ENCODE measurements around the gene SOX13.

SOX13 gene

DNA sequence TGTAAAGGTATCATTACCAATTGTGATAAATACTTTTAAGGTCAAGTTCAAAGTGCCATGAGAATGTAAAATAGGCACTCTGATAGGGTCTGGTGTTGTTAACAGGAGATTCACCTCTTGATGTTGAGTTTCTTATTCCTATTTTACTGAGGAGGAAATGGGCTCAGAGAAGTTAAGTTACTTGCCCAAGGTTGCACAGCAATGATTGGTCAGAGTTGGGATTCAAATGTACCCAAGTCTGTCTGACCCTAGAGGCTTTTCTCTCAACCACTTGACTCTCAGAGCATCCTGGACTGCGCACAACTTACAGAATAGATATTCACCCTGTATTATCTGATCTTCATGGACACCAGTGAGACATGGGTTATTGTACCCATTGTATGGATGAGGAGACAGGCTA is 33.9 kb downstream of the SOX13 start:
- Histone ChIP-seq H3K27me3 (ENCODE audit: control insufficient read depth, insufficient read depth, low read length) (no peaks in the 10 kb centered on the region), H3K4me1 (ENCODE audit: control insufficient read depth, insufficient read depth, low read length) (peaks cover 38% of the 10 kb centered on the region), H3K4me3 (ENCODE audit: low read length) (no peak overlapping the region), H3K27ac (ENCODE audit: low read length) (no peak overlapping the region), H3K9me3 (ENCODE audit: control insufficient read depth, insufficient read depth, low read length) (no peaks in the 10 kb centered on the region), H3K36me3 (ENCODE audit: control insufficient read depth, insufficient read depth, low read length) (no peaks in the 10 kb centered on the region)
- no peak for DNase-seq (ENCODE audit: low read depth, low spot score)
- no CpG with 5 or more reads among the region's 1 CpG for WGBS (ENCODE audit: insufficient coverage, insufficient read length)

DNA sequence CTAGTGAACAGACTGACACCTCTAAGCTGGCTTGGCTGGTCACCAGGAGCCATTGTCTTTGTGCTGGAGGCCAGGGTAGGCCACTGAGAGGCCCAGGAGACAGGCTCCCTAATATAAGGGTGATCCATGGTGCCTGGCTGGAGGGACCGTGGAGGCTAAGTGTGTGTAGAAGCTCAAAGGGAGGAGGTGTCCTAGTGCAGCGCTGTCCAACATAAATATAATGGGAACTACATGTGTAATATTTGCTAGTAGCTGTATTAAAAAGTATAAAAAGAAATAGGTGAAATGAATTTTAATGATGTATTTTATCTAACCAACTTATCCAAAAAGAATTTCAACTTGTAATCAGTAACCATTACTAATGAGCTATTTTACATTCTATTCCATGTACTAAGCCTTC is 35.0 kb downstream of the SOX13 start:
- DNase-seq (ENCODE audit: low read depth, low spot score) = no peak
- Histone ChIP-seq H3K36me3 (ENCODE audit: control insufficient read depth, insufficient read depth, low read length) (no peaks in the 10 kb centered on the region), H3K4me3 (ENCODE audit: low read length) (no peak overlapping the region), H3K27ac (ENCODE audit: low read length) (no peak overlapping the region), H3K9me3 (ENCODE audit: control insufficient read depth, insufficient read depth, low read length) (no peaks in the 10 kb centered on the region), H3K4me1 (ENCODE audit: control insufficient read depth, insufficient read depth, low read length) (peaks cover 29% of the 10 kb centered on the region), H3K27me3 (ENCODE audit: control insufficient read depth, insufficient read depth, low read length) (no peaks in the 10 kb centered on the region)
- no CpG with 5 or more reads among the region's 2 CpGs for WGBS (ENCODE audit: insufficient coverage, insufficient read length)

DNA sequence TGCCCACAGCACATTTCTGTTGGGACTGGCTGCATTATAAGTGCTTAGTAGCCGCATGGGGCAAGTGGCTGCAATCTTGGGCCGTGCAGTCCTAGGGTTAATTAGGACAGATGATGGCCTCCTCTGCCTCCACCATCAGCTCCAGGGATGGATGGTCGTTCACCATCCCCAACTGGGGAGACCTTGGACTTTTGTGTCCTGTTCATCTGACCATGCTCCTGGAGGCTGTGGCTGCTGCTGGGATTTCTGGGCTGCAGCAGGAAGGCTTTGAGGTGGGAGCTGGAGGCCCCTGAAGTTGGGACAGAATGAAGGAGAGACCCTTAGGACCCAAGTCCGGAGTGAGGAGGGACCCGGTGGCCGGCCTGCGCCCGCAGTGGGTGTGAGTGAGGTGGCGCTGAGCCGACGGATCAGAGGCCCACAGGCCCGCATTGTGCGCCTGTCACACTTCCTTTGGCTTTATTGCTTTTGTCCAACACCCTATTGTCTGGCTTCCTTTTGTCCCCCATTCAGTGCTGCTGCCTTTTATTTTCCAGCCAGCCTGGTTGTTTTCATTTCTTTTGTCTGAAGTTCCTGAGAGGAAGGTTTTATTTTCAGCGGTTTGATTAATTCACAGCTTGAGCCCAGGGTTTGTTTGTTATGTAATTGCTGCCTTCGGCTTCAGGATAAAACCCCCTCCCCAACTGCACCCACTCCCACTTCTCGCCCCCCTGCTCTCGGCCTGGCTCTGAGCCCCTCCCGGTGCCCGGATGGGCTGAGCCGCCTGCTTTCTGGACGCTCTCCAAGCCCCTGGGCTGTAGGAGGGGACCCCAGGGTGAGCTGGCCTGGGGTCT is 35.6 kb downstream of the SOX13 start:
- Histone ChIP-seq H3K27me3 (ENCODE audit: control insufficient read depth, insufficient read depth, low read length) (no peaks in the 10 kb centered on the region), H3K4me1 (ENCODE audit: control insufficient read depth, insufficient read depth, low read length) (peaks cover 26% of the 10 kb centered on the region), H3K36me3 (ENCODE audit: control insufficient read depth, insufficient read depth, low read length) (no peaks in the 10 kb centered on the region), H3K27ac (ENCODE audit: low read length) (no peak overlapping the region), H3K9me3 (ENCODE audit: control insufficient read depth, insufficient read depth, low read length) (no peaks in the 10 kb centered on the region), H3K4me3 (ENCODE audit: low read length) (no peak overlapping the region)
- DNase-seq (ENCODE audit: low read depth, low spot score) = peak; percentile 66
- no CpG with 5 or more reads among the region's 21 CpGs for WGBS (ENCODE audit: insufficient coverage, insufficient read length)

DNA sequence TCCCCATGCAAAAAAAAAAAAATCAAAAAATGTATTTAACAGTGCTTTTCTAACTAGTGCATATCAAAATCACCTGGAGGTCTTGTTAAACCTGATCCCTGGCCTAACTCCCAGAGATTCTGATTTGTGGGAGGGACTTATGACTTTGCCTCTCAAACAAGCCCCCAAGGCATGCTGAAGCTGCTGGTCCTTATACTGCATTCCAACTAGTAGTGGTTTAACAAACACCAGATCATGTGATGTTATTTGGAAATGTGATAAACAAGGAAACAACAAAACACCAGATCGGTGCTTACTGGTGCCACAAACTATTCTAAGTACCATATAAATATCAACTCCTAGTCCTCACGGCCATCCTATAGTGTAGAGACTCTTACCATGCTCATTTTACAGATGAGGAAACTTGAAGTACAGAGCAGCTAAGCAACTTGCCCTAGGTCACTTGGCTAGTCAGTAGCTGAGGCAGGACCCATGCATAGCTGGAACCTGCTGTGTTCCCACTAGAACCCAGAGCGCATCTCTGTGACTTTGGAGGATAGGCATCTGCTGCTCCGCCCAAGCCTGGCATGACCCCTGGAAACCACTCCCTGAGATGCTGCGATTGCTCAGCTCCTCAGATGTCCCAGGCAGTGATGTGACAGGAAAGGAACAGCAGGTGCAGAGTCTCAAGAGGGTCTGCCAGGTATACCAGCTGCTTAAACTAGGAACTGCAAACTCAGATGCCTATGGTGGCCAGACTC is 38.1 kb downstream of the SOX13 start:
- no peak for DNase-seq (ENCODE audit: low read depth, low spot score)
- H3K4me3 ChIP-seq (ENCODE audit: low read length) = no peak overlapping the region
- no peaks in the 10 kb centered on the region for H3K27me3 ChIP-seq (ENCODE audit: control insufficient read depth, insufficient read depth, low read length)
- peaks cover 16% of the 10 kb centered on the region for H3K4me1 ChIP-seq (ENCODE audit: control insufficient read depth, insufficient read depth, low read length)
- no peaks in the 10 kb centered on the region; the same call in 1 of the 2 replicates for H3K36me3 ChIP-seq (ENCODE audit: control insufficient read depth, insufficient read depth, low read length)
- H3K27ac ChIP-seq (ENCODE audit: low read length) = no peak overlapping the region
- no CpG with 5 or more reads among the region's 5 CpGs for WGBS (ENCODE audit: insufficient coverage, insufficient read length)
- no peaks in the 10 kb centered on the region for H3K9me3 ChIP-seq (ENCODE audit: control insufficient read depth, insufficient read depth, low read length)

DNA sequence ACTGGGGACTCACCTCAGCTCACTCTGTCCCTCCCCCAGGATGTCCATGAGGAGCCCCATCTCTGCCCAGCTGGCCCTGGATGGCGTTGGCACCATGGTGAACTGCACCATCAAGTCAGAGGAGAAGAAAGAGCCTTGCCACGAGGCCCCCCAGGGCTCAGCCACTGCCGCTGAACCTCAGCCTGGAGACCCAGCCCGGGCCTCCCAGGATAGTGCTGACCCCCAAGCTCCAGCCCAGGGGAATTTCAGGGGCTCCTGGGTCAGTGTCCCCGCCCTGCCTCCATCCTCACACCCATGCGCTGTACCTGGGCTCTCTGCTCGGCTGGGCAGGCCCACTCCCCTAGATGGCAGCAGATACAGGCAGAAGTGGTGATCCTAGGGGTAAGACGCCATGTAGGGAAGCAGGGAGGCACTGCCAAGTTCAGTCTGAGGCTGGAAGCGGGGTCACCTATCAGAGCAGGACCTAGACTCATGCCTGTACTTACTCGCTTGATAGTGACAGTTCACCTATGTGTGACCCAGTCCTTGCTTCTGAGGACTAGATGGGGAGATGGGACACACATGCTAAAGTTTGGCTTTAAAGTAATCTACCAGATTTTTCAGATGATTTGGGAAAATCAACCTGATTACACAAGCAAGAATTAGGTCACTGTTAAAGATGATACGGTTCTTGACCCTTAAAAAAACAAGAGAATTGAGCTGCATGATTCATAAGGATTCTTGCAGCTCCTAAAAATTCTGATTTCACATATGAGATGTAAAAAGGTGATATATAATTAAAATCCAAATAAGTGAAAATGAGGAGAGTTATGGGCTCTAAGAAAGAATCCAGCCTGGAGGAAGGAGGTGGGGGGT is 40.2 kb downstream of the SOX13 start:
- no peaks in the 10 kb centered on the region for H3K9me3 ChIP-seq (ENCODE audit: control insufficient read depth, insufficient read depth, low read length)
- H3K36me3 ChIP-seq (ENCODE audit: control insufficient read depth, insufficient read depth, low read length) = peaks cover 14% of the 10 kb centered on the region
- H3K4me1 ChIP-seq (ENCODE audit: control insufficient read depth, insufficient read depth, low read length) = peaks cover 9% of the 10 kb centered on the region; the same call in 1 of the 2 replicates
- H3K27ac ChIP-seq (ENCODE audit: low read length) = no peak overlapping the region
- no peak overlapping the region for H3K4me3 ChIP-seq (ENCODE audit: low read length)
- no peaks in the 10 kb centered on the region for H3K27me3 ChIP-seq (ENCODE audit: control insufficient read depth, insufficient read depth, low read length)
- no peak for DNase-seq (ENCODE audit: low read depth, low spot score)
- no CpG with 5 or more reads among the region's 11 CpGs for WGBS (ENCODE audit: insufficient coverage, insufficient read length)

DNA sequence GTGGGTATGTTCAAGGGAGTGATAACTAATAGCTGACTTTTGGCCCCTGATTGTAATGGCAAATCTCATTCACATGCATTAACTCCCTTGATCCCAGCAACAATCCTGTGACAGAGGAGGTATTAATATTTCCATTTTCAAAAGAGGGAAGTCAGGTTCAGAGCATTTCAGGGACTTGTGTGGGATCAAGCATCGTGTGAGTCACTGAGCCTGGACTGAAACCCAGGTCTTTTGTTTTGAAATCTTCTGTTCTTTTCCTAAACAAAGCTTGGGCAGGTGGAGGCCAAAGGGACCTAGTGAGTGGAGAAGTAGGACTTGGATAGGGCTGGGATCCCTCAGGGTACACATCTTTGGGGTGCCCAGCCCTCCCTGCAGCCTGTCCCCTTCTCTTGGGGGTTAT is 41.0 kb downstream of the SOX13 start:
- H3K9me3 ChIP-seq (ENCODE audit: control insufficient read depth, insufficient read depth, low read length) = no peaks in the 10 kb centered on the region
- H3K36me3 ChIP-seq (ENCODE audit: control insufficient read depth, insufficient read depth, low read length) = peaks cover 21% of the 10 kb centered on the region
- no peaks in the 10 kb centered on the region for H3K27me3 ChIP-seq (ENCODE audit: control insufficient read depth, insufficient read depth, low read length)
- no CpG with 5 or more reads among the region's 1 CpG for WGBS (ENCODE audit: insufficient coverage, insufficient read length)
- H3K4me1 ChIP-seq (ENCODE audit: control insufficient read depth, insufficient read depth, low read length) = peaks cover 7% of the 10 kb centered on the region; the same call in 1 of the 2 replicates
- no peak overlapping the region for H3K27ac ChIP-seq (ENCODE audit: low read length)
- no peak overlapping the region for H3K4me3 ChIP-seq (ENCODE audit: low read length)
- no peak for DNase-seq (ENCODE audit: low read depth, low spot score)

DNA sequence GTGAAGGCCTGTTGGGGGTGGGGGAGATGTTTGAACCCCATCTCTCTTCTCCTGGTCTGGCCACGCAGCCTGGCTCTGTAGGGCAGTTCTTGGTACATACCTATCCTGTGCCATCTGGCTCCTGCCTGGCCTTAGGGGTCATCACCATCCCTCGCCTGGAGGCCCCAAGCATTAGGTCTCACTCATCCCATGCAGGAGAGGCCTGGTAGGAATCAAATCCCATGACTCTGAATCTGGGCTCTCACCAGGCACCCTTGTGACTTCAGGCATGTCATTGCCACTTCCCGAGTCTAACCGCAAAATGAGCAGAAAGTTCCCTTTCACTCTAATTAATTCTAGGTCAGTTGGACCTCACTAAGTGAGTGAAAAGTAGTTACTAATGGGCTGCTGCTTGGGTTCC is 41.7 kb downstream of the SOX13 start:
- Histone ChIP-seq H3K4me1 (ENCODE audit: control insufficient read depth, insufficient read depth, low read length) (peaks cover 5% of the 10 kb centered on the region; the same call in 1 of the 2 replicates), H3K27me3 (ENCODE audit: control insufficient read depth, insufficient read depth, low read length) (no peaks in the 10 kb centered on the region), H3K27ac (ENCODE audit: low read length) (no peak overlapping the region), H3K9me3 (ENCODE audit: control insufficient read depth, insufficient read depth, low read length) (no peaks in the 10 kb centered on the region), H3K4me3 (ENCODE audit: low read length) (no peak overlapping the region), H3K36me3 (ENCODE audit: control insufficient read depth, insufficient read depth, low read length) (peaks cover 26% of the 10 kb centered on the region)
- DNase-seq (ENCODE audit: low read depth, low spot score) = no peak
- no CpG with 5 or more reads among the region's 4 CpGs for WGBS (ENCODE audit: insufficient coverage, insufficient read length)

DNA sequence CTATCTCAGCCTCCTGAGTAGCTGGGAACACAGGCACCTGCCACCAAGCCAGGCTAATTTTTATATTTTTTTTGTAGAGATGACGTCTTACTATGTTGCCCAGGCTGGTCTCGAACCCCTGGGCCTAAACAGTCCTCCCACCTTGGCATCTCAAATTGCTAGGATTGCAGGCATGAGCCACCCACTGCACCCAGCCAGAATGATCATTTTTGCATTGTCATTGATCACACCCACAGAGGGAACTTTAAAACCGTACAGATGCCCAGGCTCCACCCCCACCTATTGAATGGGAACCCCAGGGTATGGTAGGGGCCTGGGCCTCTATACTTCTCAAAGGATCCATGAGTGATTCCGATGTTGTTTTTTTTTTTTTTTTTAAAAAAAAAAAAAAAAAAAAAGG is 42.2 kb downstream of the SOX13 start:
- Histone ChIP-seq H3K9me3 (ENCODE audit: control insufficient read depth, insufficient read depth, low read length) (no peaks in the 10 kb centered on the region), H3K27me3 (ENCODE audit: control insufficient read depth, insufficient read depth, low read length) (no peaks in the 10 kb centered on the region), H3K4me1 (ENCODE audit: control insufficient read depth, insufficient read depth, low read length) (peaks cover 5% of the 10 kb centered on the region; the same call in 1 of the 2 replicates), H3K4me3 (ENCODE audit: low read length) (no peak overlapping the region), H3K27ac (ENCODE audit: low read length) (no peak overlapping the region), H3K36me3 (ENCODE audit: control insufficient read depth, insufficient read depth, low read length) (peaks cover 28% of the 10 kb centered on the region)
- DNase-seq (ENCODE audit: low read depth, low spot score) = no peak
- WGBS (ENCODE audit: insufficient coverage, insufficient read length) = no CpG with 5 or more reads among the region's 4 CpGs

DNA sequence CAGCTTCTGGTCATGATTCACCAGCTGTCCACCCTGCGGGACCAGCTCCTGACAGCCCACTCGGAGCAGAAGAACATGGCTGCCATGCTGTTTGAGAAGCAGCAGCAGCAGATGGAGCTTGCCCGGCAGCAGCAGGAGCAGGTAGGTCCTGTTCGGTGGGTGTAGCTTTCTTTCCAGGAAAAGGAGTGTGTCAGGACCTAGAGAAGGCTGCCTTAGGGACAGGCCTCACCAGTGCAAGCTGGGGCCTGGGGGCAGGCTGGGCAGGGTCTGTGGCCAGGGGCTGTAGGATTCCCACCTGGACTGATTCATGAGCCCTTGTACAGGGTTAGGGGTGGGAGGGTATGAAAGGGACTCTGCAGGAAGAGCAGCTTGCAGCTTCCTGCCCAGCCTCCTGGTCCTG is 43.6 kb downstream of the SOX13 start:
- Histone ChIP-seq H3K36me3 (ENCODE audit: control insufficient read depth, insufficient read depth, low read length) (peaks cover 34% of the 10 kb centered on the region), H3K27me3 (ENCODE audit: control insufficient read depth, insufficient read depth, low read length) (no peaks in the 10 kb centered on the region), H3K9me3 (ENCODE audit: control insufficient read depth, insufficient read depth, low read length) (no peaks in the 10 kb centered on the region), H3K27ac (ENCODE audit: low read length) (no peak overlapping the region), H3K4me1 (ENCODE audit: control insufficient read depth, insufficient read depth, low read length) (no peaks in the 10 kb centered on the region), H3K4me3 (ENCODE audit: low read length) (no peak overlapping the region)
- no CpG with 5 or more reads among the region's 4 CpGs for WGBS (ENCODE audit: insufficient coverage, insufficient read length)
- DNase-seq (ENCODE audit: low read depth, low spot score) = no peak

Data from iPS DF 6.9 (cell line).